ENCODE measurements around the gene SST. TPM values are rescaled to one million over a fixed set of nuclear protein-coding genes. Genes with fewer than 3 reads are reported as not detected.

SST gene
- polyA plus RNA-seq, 1 donor from 2014 or later = 9.7 TPM

GRCh38 chr3:187667526-187667925 lies 2.7 kb downstream of the SST start (continued):
- TF ChIP-seq CTCF (IDR thresholded peaks at IDR 0.05; ENCODE audit: poor library complexity, severe bottlenecking) = no peak
- TF ChIP-seq EP300 (conservative IDR thresholded peaks at IDR 0.05; ENCODE audit: poor library complexity, severe bottlenecking) = no peak

GRCh38 chr3:187665764-187666402 lies 4.3 kb downstream of the SST start:
- no peak overlapping the region for H3K4me2 ChIP-seq (ENCODE audit: low read length)
- H3F3A ChIP-seq (ENCODE audit: insufficient read depth, low read length, poor library complexity, severe bottlenecking) = no peaks in the 10 kb centered on the region
- H3K27ac ChIP-seq (ENCODE audit: low read length) = no peak overlapping the region
- H3K27me3 ChIP-seq (ENCODE audit: insufficient read depth, low read depth, low read length) = peaks cover 38% of the 10 kb centered on the region
- H3K9ac ChIP-seq (ENCODE audit: low read length) = no peak overlapping the region
- no peaks in the 10 kb centered on the region for H3K79me2 ChIP-seq (replicated peaks; ENCODE audit: insufficient read depth, low read length)
- H3K36me3 ChIP-seq (ENCODE audit: insufficient read depth, low read length) = no peaks in the 10 kb centered on the region
- H3K4me3 ChIP-seq (ENCODE audit: low read length) = no peak overlapping the region
- no peak for TF ChIP-seq MXI1 (conservative IDR thresholded peaks at IDR 0.05; ENCODE audit: poor library complexity, severe bottlenecking)
- no peak for TF ChIP-seq EZH2 (IDR thresholded peaks at IDR 0.05; ENCODE audit: borderline replicate concordance, insufficient read depth, low read length, poor library complexity, severe bottlenecking)
- no peak for TF ChIP-seq POLR2AphosphoS5 (IDR thresholded peaks at IDR 0.05)
- TF ChIP-seq SMC3 (conservative IDR thresholded peaks at IDR 0.05; ENCODE audit: poor library complexity) = no peak
- no peak for TF ChIP-seq RAD21 (conservative IDR thresholded peaks at IDR 0.05)
- H2AFZ ChIP-seq (ENCODE audit: low read depth, low read length) = no peak overlapping the region
- no peaks in the 10 kb centered on the region for H3K9me3 ChIP-seq (ENCODE audit: low read length)
- H4K20me1 ChIP-seq (ENCODE audit: insufficient read depth) = no peaks in the 10 kb centered on the region
- H3K9me2 ChIP-seq (ENCODE audit: insufficient read depth, low read length) = no peaks in the 10 kb centered on the region

GRCh38 chr3:187665010-187665409 lies 5.2 kb downstream of the SST start:
- no peak overlapping the region for H3K9ac ChIP-seq (ENCODE audit: low read length)

More at GRCh38 chr3:187665010-187665409, 5.2 kb downstream of the SST start:
- Histone ChIP-seq H3F3A (ENCODE audit: insufficient read depth, low read length, poor library complexity, severe bottlenecking) (no peaks in the 10 kb centered on the region), H3K36me3 (ENCODE audit: insufficient read depth, low read length) (no peaks in the 10 kb centered on the region), H3K79me2 (replicated peaks; ENCODE audit: insufficient read depth, low read length) (no peaks in the 10 kb centered on the region), H4K20me1 (ENCODE audit: insufficient read depth) (no peaks in the 10 kb centered on the region), H3K4me3 (ENCODE audit: low read length) (no peak overlapping the region), H3K9me2 (ENCODE audit: insufficient read depth, low read length) (no peaks in the 10 kb centered on the region), H3K4me2 (ENCODE audit: low read length) (no peak overlapping the region), H2AFZ (ENCODE audit: low read depth, low read length) (no peak overlapping the region), H3K9me3 (ENCODE audit: low read length) (no peaks in the 10 kb centered on the region), H3K27ac (ENCODE audit: low read length) (no peak overlapping the region), H3K27me3 (ENCODE audit: insufficient read depth, low read depth, low read length) (peaks cover 30% of the 10 kb centered on the region)
- TF ChIP-seq REST (IDR thresholded peaks at IDR 0.05; ENCODE audit: borderline replicate concordance) = no peak
- TF ChIP-seq RAD21 (conservative IDR thresholded peaks at IDR 0.05) = no peak
- TF ChIP-seq MXI1 (conservative IDR thresholded peaks at IDR 0.05; ENCODE audit: poor library complexity, severe bottlenecking) = no peak
- TF ChIP-seq TAF1 (IDR thresholded peaks at IDR 0.05; ENCODE audit: low read depth) = no peak
- no peak for TF ChIP-seq EP300 (conservative IDR thresholded peaks at IDR 0.05; ENCODE audit: poor library complexity, severe bottlenecking)
- TF ChIP-seq POLR2AphosphoS5 (IDR thresholded peaks at IDR 0.05) = no peak
- TF ChIP-seq CTCF (IDR thresholded peaks at IDR 0.05; ENCODE audit: poor library complexity, severe bottlenecking) = no peak
- no peak for TF ChIP-seq EZH2 (IDR thresholded peaks at IDR 0.05; ENCODE audit: borderline replicate concordance, insufficient read depth, low read length, poor library complexity, severe bottlenecking)
- TF ChIP-seq SMC3 (conservative IDR thresholded peaks at IDR 0.05; ENCODE audit: poor library complexity) = no peak

Measured in neural cell (in vitro differentiated cells).